Measurements from ENCODE around the gene KIAA0586. TPM values are rescaled to one million over a fixed set of nuclear protein-coding genes. Genes with fewer than 3 reads are reported as not detected.

KIAA0586 gene
- total and polyA plus RNA-seq, 10 of the 15 experiments (the other 5 are each of a cell fraction or from before 2014, with no cell fraction given) = 7.1 to 27.6 (median 19.1) TPM

- POLR2A ChIA-PET = no interaction called here
- Histone ChIP-seq H4K20me1 (ENCODE audit: control insufficient read depth, insufficient read depth) (no peaks in the 10 kb centered on the region), H3K79me2 (ENCODE audit: control insufficient read depth, insufficient read depth, low read length) (no peaks in the 10 kb centered on the region), H3K27me3 (replicated peaks in 1 of 2; ENCODE audit: control insufficient read depth in 2 of 2, insufficient read depth in 2 of 2, low read length in 1 of 2) (no peaks in the 10 kb centered on the region), H3K4me2 (ENCODE audit: control insufficient read depth, insufficient read depth) (no peak overlapping the region), H3K4me1 (ENCODE audit: control insufficient read depth, insufficient read depth, low read length) (no peaks in the 10 kb centered on the region), H3K9me3 (replicated peaks; ENCODE audit: control insufficient read depth, insufficient read depth, low read length) (no peaks in the 10 kb centered on the region), H3K4me3 (no peak overlapping the region), H3K27ac (ENCODE audit: control insufficient read depth, insufficient read depth) (no peak overlapping the region), H3K36me3 (ENCODE audit: control insufficient read depth in 2 of 2, insufficient read depth in 2 of 2, low read length in 1 of 2) (no peaks in the 10 kb centered on the region; a peak in 2 of 4 replicates), H3K9ac (ENCODE audit: control insufficient read depth, insufficient read depth, low read length) (no peak overlapping the region), H2AFZ (ENCODE audit: control insufficient read depth, low read depth, low read length) (no peak overlapping the region)
- SMC1A ChIA-PET (ENCODE audit: uncharacterized antibody, unreplicated experiment) = interaction anchor here (0.7 kb wide), 1 partner anchor 269 kb away, joined by 3 read pairs; the partner anchor contains the start of gene PSMA3
- WGBS (ENCODE audit: insufficient coverage, insufficient replicate concordance, low lambda C conversion rate, missing lambda C conversion rate) = 97% methylated on average over 3 of the region's 3 CpGs
- FAIRE-seq (no peak), DNase-seq (ENCODE audit: low read depth, low spot score) (no peak), ATAC-seq (no peak)
- in situ Hi-C loops (cut with MboI) (no loop called here), intact Hi-C loops (cut with micrococcal nuclease; ENCODE audit: unreplicated experiment) (no loop called here)
- RAD21 ChIA-PET (ENCODE audit: unreplicated experiment) = no interaction called here
- no peak for TF ChIP-seq CREB1 (IDR thresholded peaks at IDR 0.05; ENCODE audit: low read depth)
- TF ChIP-seq FOXK2 (IDR thresholded peaks at IDR 0.05) = no peak
- no peak for TF ChIP-seq CHD4 (IDR thresholded peaks at IDR 0.05)
- no TSS peak for BruUV-seq (replicated peaks)
- CTCF ChIA-PET = no interaction called here
Observed at GRCh38 chr14:58513272-58513671, 85.8 kb downstream of the KIAA0586 start.

- Histone ChIP-seq H4K20me1 (ENCODE audit: control insufficient read depth, insufficient read depth) (no peaks in the 10 kb centered on the region), H3K9me3 (replicated peaks; ENCODE audit: control insufficient read depth, insufficient read depth, low read length) (no peaks in the 10 kb centered on the region), H3K4me3 (no peak overlapping the region), H3K27ac (ENCODE audit: control insufficient read depth, insufficient read depth) (no peak overlapping the region), H3K79me2 (ENCODE audit: control insufficient read depth, insufficient read depth, low read length) (no peaks in the 10 kb centered on the region), H3K4me2 (ENCODE audit: control insufficient read depth, insufficient read depth) (no peak overlapping the region), H3K4me1 (ENCODE audit: control insufficient read depth, insufficient read depth, low read length) (no peaks in the 10 kb centered on the region), H3K36me3 (ENCODE audit: control insufficient read depth in 2 of 2, insufficient read depth in 2 of 2, low read length in 1 of 2) (no peaks in the 10 kb centered on the region; a peak in 1 of 4 replicates), H2AFZ (ENCODE audit: control insufficient read depth, low read depth, low read length) (no peak overlapping the region), H3K9ac (ENCODE audit: control insufficient read depth, insufficient read depth, low read length) (no peak overlapping the region), H3K27me3 (replicated peaks in 1 of 2; ENCODE audit: control insufficient read depth in 2 of 2, insufficient read depth in 2 of 2, low read length in 1 of 2) (no peaks in the 10 kb centered on the region)
- BruUV-seq (replicated peaks) = no TSS peak
- FAIRE-seq (no peak), DNase-seq (ENCODE audit: low read depth, low spot score) (no peak), ATAC-seq (no peak)
- in situ Hi-C loops (cut with MboI) = no loop called here
- 95% methylated on average over 1 of the region's 1 CpG for whole genome bisulfite sequencing (ENCODE audit: insufficient coverage, insufficient replicate concordance, low lambda C conversion rate, missing lambda C conversion rate)
- ChIA-PET RAD21 (ENCODE audit: unreplicated experiment) (no interaction called here), SMC1A (ENCODE audit: uncharacterized antibody, unreplicated experiment) (interaction anchor here (1.1 to 2.3 kb wide), 2 partner anchors 12 to 16 kb away, joined by 3 to 7 read pairs; no protein-coding TSS in a partner anchor), CTCF (no interaction called here), POLR2A (no interaction called here)
- TF ChIP-seq TBL1XR1 (IDR thresholded peaks at IDR 0.05; ENCODE audit: low read depth, low read length) (no peak), TCF3 (IDR thresholded peaks at IDR 0.05; ENCODE audit: borderline replicate concordance, insufficient read depth, low read depth, low read length) (no peak), RCOR1 (conservative IDR thresholded peaks at IDR 0.05; ENCODE audit: low read depth, low read length) (no peak), CHD1 (IDR thresholded peaks at IDR 0.05; ENCODE audit: low read depth, low read length) (no peak), YY1 (IDR thresholded peaks at IDR 0.05; ENCODE audit: low read depth, low read length) (no peak), USF2 (IDR thresholded peaks at IDR 0.05; ENCODE audit: borderline replicate concordance, low read depth, low read length) (no peak), EZH2 (IDR thresholded peaks at IDR 0.05; ENCODE audit: borderline replicate concordance, control insufficient read depth, low read depth, low read length) (no peak), PBX3 (IDR thresholded peaks at IDR 0.05; ENCODE audit: insufficient replicate concordance, low read depth, low read length) (no peak), ZNF24 (IDR thresholded peaks at IDR 0.05) (peak; percentile 55; the same call in 1 of the 2 replicates)
- intact Hi-C loops (cut with micrococcal nuclease; ENCODE audit: unreplicated experiment) = no loop called here
Observed at GRCh38 chr14:58517592-58517991, 90.1 kb downstream of the KIAA0586 start.

Measured in GM12878 (cell line).